Stimulated activated naive CD4-positive, alpha-beta T cell treated with Interleukin-2 at 50 U/mL for 16 hours (primary cell): ENCODE results near the gene ELL2.
"Not testable (repeated sequence)": the region's sequence is repeated elsewhere in the genome, so short reads cannot be mapped to it uniquely, and the experiment has no call there.

ENCODE experiments used
- DNase-seq: peaks from one replicate; lab custom pipeline; 2025; lab: John Stamatoyannopoulos, UW

The ELL2 gene

GRCh38 chr5:95859661-95860060, 102.0 kb downstream of the ELL2 start:
- DNase-seq = no peak

GRCh38 chr5:95858661-95859595, 102.7 kb downstream of the ELL2 start:
- peak; percentile 91 for DNase-seq

- DNase-seq = no peak
Measured at GRCh38 chr5:95858023-95858461, 103.6 kb downstream of the ELL2 start.

- DNase-seq = no peak
Measured at GRCh38 chr5:95857185-95857945, 104.3 kb downstream of the ELL2 start.

- DNase-seq = no peak
Measured at GRCh38 chr5:95856501-95856981, 105.1 kb downstream of the ELL2 start.

- no peak for DNase-seq
Measured at GRCh38 chr5:95853490-95853889, 108.2 kb downstream of the ELL2 start.

GRCh38 chr5:95852567-95852966, 109.1 kb downstream of the ELL2 start:
- DNase-seq = no peak

GRCh38 chr5:95851141-95851540, 110.5 kb downstream of the ELL2 start:
- DNase-seq = not testable (repeated sequence)

GRCh38 chr5:95850391-95850894, 111.2 kb downstream of the ELL2 start:
- no peak for DNase-seq

GRCh38 chr5:95848701-95849100, 113.0 kb downstream of the ELL2 start:
- DNase-seq = no peak

- no peak for DNase-seq
Measured at GRCh38 chr5:95847261-95847592, 114.4 kb downstream of the ELL2 start.

GRCh38 chr5:95846554-95847260, 114.9 kb downstream of the ELL2 start:
- DNase-seq = peak; percentile 31

GRCh38 chr5:95845391-95845790, 116.3 kb downstream of the ELL2 start:
- no peak for DNase-seq

GRCh38 chr5:95843733-95844223, 117.9 kb downstream of the ELL2 start:
- no peak for DNase-seq

- DNase-seq = peak; percentile 76
Measured at GRCh38 chr5:95842854-95843544, 118.7 kb downstream of the ELL2 start.

- DNase-seq = no peak
Measured at GRCh38 chr5:95841914-95842812, 119.5 kb downstream of the ELL2 start.

GRCh38 chr5:95840956-95841705, 120.5 kb downstream of the ELL2 start:
- DNase-seq = no peak

GRCh38 chr5:95839658-95840057, 122.0 kb downstream of the ELL2 start:
- DNase-seq = no peak

- no peak for DNase-seq
Measured at GRCh38 chr5:95838556-95838955, 123.1 kb downstream of the ELL2 start.
